Breast epithelium (tissue), 4 donors: ENCODE measurements around the gene MSL3. TPM values are rescaled to one million over a fixed set of nuclear protein-coding genes. Genes with fewer than 3 reads are reported as not detected.
A peak's percentile ranks its signal among the peaks of the same experiment; 100 is the strongest.

Experiments
- DNase-seq, 2 donors: peaks; one replicate each; pipeline ENCODE4 v3.0.0-alpha.2; 2019; ENCODE audit warnings: low spot score in 2 of 2
- H3K27ac ChIP-seq, 2 donors: fragments of 200-600 bp; sonication (generic) in 1 of 2; one replicate each; pipeline ENCODE4 v1.5.1; 2016 to 2019; ENCODE audit warnings: mild to moderate bottlenecking in 1 of 2
- H3K27me3 ChIP-seq, 2 donors: fragments of 200-600 bp; sonication (generic) in 1 of 2; one replicate each; pipeline versions ENCODE4 v1.5.1 to v1.6.0; 2017 to 2019; ENCODE audit warnings: control low read depth in 1 of 2, mild to moderate bottlenecking in 1 of 2
- H3K36me3 ChIP-seq: fragments of 200-600 bp; one replicate; pipeline ENCODE4 v1.5.1; 2019
- H3K4me1 ChIP-seq, 2 donors: fragments of 200-600 bp; sonication (generic); one replicate each; pipeline ENCODE4 v1.5.1; 2016 to 2019; ENCODE audit warnings: control low read depth in 1 of 2
- H3K4me3 ChIP-seq, 3 donors: fragments of 200-600 bp; sonication (generic); 1 replicate in 2 of 3; 2 replicates in 1 of 3; pipeline ENCODE4 v1.5.1; 2016 to 2019; ENCODE audit warnings: mild to moderate bottlenecking in 3 of 3, moderate library complexity in 2 of 3
- H3K9me3 ChIP-seq, 2 donors: fragments of 200-600 bp; sonication (generic) in 1 of 2; one replicate each; pipeline ENCODE4 v1.5.1; 2016 to 2019; ENCODE audit warnings: control low read depth in 1 of 2
- CTCF ChIP-seq, 3 donors: fragments of 450-650 bp; IDR thresholded peaks; one replicate each; pipeline ENCODE4 v1.5.1; 2016 to 2017; ENCODE audit warnings: antibody characterized with exemption in 3 of 3, mild to moderate bottlenecking in 3 of 3, moderate library complexity in 3 of 3
- POLR2A ChIP-seq: fragments of 450-650 bp; IDR thresholded peaks from one replicate; pipeline ENCODE4 v1.6.1; 2016; ENCODE audit warnings: antibody characterized with exemption, mild to moderate bottlenecking, moderate library complexity
- POLR2AphosphoS5 ChIP-seq, 3 donors: sonication (generic); formaldehyde crosslinking; IDR thresholded peaks; one replicate each; pipeline ENCODE4 v1.6.1; 2017; ENCODE audit warnings: antibody characterized with exemption in 3 of 3
- intact Hi-C: fragments of 100-400 bp; cut with DNase I; formaldehyde crosslinking; loops from one replicate; pipeline ENCODE4 v1.15.1; 2023; ENCODE audit warnings: low total_unique reads
- total RNA-seq, 3 donors: library from RNA; depleted of rRNA; stranded (reverse); fragments of >200 nt; gene quantifications; one replicate each; pipeline ENCODE4 v1.1.0, GENCODE V29; 2016

Gene MSL3, protein sequence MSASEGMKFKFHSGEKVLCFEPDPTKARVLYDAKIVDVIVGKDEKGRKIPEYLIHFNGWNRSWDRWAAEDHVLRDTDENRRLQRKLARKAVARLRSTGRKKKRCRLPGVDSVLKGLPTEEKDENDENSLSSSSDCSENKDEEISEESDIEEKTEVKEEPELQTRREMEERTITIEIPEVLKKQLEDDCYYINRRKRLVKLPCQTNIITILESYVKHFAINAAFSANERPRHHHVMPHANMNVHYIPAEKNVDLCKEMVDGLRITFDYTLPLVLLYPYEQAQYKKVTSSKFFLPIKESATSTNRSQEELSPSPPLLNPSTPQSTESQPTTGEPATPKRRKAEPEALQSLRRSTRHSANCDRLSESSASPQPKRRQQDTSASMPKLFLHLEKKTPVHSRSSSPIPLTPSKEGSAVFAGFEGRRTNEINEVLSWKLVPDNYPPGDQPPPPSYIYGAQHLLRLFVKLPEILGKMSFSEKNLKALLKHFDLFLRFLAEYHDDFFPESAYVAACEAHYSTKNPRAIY
- total RNA-seq, result 10 to 100 TPM; 20.0 to 26.3 (median 24.3) TPM

GRCh38 chrX:11757719-11758399 lies at the start of gene MSL3:
Gene MSL3, plus strand, starts transcription at chrX:11758237. Its CDS starts 27 bp downstream, at chrX:11758264.
- Histone ChIP-seq H3K27me3 (peaks cover 0 to 6% of the 10 kb centered on the region in 2 donors), H3K27ac (peak within 1 kb of the TSS; percentile 87 to 95), H3K4me3 (peak within 1 kb of the TSS; percentile 62 to 84 (median 70)), H3K36me3 (no peaks in the 10 kb centered on the region), H3K9me3 (no peaks in the 10 kb centered on the region), H3K4me1 (no peaks in the 10 kb centered on the region)
- peak; percentile 19 to 52 for DNase-seq
- TF ChIP-seq POLR2AphosphoS5 (IDR thresholded peaks at IDR 0.05), result peak in 1 of 3 donors; percentile 2
- no peak for TF ChIP-seq CTCF (IDR thresholded peaks at IDR 0.05)
- intact Hi-C loops, result no loop called here

GRCh38 chrX:11722304-11722703 lies 35.7 kb upstream of the MSL3 start:
- TF ChIP-seq CTCF (IDR thresholded peaks at IDR 0.05) (no peak), POLR2A (no peak), POLR2AphosphoS5 (IDR thresholded peaks at IDR 0.05) (no peak)
- H3K36me3 ChIP-seq, result no peaks in the 10 kb centered on the region
- H3K27me3 ChIP-seq, result peaks cover 0 to 26% of the 10 kb centered on the region in 2 donors
- H3K4me1 ChIP-seq, result no peaks in the 10 kb centered on the region
- intact Hi-C loops, result no loop called here
- no peak overlapping the region for H3K4me3 ChIP-seq
- no peak for DNase-seq
- H3K27ac ChIP-seq, result no peak overlapping the region
- H3K9me3 ChIP-seq, result no peaks in the 10 kb centered on the region

DNA sequence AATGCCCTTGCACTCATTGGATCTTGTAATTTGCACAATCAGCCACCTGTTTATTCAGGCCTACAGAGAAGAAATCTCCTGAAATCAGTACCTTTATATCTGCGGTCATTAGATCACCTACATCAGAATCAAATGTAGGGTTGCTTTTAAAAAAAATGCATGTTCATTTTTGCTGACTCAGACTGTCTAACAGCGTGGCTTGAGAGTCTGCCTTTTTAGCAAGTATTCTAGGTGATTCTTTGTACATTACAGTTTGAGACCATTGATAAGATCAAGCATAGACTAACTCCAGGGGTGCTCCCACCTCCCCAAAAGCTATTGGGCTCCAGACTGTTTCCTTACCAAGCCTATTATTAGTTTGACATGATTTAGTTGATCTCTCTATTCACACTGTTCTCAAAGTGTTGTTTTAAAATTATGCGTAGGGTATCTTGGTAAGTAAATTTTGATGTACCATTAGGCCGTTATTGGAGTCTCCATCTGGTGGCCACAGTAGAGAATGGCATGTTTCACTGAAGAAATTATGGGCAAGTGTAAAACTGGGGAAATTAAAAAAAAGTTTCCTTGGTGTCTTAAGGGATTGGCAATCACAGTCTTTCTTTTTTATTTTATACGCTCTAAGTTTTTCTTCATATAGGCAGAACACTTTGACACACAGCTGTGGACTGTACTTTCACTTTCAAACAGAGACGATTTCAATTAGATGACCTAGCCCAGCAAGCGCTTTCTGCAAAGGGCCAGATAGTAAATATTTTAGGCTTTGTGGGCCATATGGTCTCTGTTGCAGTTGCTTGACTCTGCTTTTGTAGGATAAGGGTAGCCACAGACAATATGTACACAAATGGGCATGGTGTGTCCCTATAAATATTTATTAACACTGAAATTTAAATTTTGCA lies 33.7 kb upstream of the MSL3 start:
- H3K4me1 ChIP-seq, result no peaks in the 10 kb centered on the region
- H3K27ac ChIP-seq, result no peak overlapping the region
- TF ChIP-seq CTCF (IDR thresholded peaks at IDR 0.05) (peak; percentile 50 to 55 (median 50)), POLR2AphosphoS5 (IDR thresholded peaks at IDR 0.05) (no peak)
- H3K36me3 ChIP-seq, result no peaks in the 10 kb centered on the region
- DNase-seq, result no peak
- peaks cover 0 to 27% of the 10 kb centered on the region in 2 donors for H3K27me3 ChIP-seq
- intact Hi-C loops, result no loop called here
- H3K4me3 ChIP-seq, result no peak overlapping the region
- no peaks in the 10 kb centered on the region for H3K9me3 ChIP-seq

- no peaks in the 10 kb centered on the region for H3K36me3 ChIP-seq
- TF ChIP-seq POLR2AphosphoS5 (IDR thresholded peaks at IDR 0.05) (no peak), CTCF (IDR thresholded peaks at IDR 0.05) (no peak), POLR2A (no peak)
- H3K27ac ChIP-seq, result no peak overlapping the region
- H3K9me3 ChIP-seq, result no peaks in the 10 kb centered on the region
- H3K4me1 ChIP-seq, result no peaks in the 10 kb centered on the region
- intact Hi-C loops, result no loop called here
- no peak overlapping the region for H3K4me3 ChIP-seq
- peaks cover 0 to 26% of the 10 kb centered on the region in 2 donors for H3K27me3 ChIP-seq
- DNase-seq, result no peak
Observed at GRCh38 chrX:11725631-11726442, 32.2 kb upstream of the MSL3 start.
